ENCODE data around the gene ABCD2.
"Not testable (repeated sequence)": the region's sequence is repeated elsewhere in the genome, so short reads cannot be mapped to it uniquely, and the experiment has no call there.

The ABCD2 gene

DNA sequence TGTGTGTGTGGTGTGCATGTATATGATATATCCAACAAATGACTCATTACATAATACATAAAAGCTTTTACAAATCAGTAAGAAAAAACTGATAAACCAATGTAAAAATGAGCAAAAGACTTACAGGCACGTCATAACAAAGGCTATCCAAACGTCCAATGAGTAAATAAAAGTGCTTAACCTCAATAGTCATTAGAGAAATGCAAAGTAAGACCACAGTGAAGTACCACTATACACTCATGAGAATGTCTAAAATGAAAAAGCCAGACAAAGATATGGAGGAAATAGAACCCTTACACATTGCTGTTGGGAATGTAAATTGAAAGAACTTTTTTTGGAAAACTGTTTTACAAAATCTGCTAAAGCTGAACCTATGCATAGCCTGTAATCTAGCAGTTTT, 7.8 kb downstream of the ABCD2 start:
- DNase-seq (ENCODE audit: low read depth), result no peak

DNA sequence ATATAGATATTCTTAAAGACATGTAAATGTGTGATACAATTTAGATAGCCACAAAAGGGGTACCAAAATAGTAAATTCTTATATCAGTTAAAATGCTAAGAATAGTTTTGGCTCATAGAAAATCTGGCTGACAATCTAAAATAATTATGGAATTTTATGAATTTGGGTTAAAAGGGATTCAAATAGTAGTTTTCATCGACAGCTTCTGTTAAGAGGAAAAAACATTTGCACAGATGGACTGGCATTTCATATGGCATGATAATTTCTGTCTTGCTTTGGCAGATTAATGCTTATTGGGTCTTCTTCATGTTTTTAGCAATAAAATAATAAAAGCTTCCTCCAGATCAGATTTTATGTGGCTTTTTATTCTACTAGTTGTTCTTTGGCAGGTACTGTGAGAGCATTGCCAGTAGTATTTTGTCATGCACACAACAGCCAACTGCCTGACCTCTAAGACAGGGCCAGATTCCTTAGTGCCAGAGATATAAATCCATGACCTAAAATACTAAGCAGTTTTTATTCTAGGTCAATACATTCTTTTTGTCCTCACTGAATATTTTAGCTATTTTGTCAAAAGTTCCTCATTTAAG, 9.1 kb downstream of the ABCD2 start:
- DNase-seq (ENCODE audit: low read depth), result no peak

DNA sequence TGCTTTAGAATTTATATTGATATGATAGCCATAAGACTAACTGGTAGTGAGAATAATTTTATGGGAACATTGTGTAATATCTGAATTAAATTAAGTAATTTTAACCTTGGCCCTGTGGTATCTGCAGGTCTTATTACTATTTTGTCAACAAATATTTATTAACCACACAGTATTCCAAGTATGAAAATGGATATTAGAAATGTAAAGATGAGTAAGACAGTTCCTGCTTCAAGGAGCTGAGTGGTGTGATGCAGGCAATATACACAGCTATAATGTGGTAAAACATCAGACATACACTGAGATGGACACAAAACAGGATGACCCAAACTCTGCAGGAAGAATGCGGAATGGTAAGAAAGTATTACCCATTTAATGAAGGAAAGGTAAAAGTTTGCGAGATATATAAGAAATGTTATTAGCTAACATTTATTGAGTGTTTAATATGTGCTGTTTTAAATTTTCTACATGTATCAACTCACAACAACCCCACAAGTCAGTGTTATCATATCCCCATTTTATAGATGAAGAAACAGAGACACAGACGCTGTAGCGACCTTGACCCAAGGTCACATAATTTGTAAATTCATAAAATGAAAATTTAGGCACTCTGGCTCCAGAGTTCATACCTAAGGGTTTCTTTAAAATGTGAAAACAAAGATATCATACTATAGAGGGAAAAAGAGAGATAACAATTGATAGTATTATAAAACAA, 12.7 kb downstream of the ABCD2 start:
- DNase-seq (ENCODE audit: low read depth), result no peak

DNA sequence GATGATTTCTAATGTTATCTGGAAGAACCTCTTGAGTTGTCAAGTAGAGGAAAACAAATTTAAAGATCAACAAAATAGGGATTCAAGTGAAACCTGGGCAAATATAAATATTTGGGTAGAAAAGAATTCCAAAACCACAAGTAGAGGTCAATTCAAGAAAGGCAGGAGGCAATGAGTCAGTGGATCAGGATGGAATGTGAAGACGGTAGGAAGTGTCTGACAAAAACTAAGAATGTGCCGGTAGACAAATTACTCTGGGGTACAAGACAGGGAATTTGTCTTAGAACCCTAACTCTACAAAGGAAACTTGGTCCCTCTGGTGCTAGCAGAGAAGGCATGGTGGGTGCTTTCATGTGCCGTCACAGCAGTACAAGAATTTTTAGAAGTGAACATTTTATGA, 13.6 kb downstream of the ABCD2 start:
- no peak for DNase-seq (ENCODE audit: low read depth)

DNA sequence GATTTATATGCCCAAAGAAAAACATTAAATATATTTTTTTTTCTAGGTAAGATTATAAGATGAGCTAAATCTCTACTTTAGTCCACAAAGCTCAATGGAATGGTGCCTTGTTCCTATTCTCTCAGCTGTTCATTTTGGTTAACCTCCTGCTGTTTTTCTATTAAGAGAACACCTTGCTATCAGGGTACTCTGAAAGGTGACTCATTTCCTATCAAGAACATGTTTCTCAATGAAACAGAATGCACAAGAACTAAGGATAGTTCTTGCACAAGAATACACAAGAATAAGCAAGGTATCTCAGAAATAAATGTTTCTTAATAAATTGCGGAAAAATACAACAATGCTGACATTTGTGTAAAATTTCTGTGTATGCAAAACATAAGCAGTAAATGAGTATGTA, 14.1 kb downstream of the ABCD2 start:
- DNase-seq (ENCODE audit: low read depth), result no peak

DNA sequence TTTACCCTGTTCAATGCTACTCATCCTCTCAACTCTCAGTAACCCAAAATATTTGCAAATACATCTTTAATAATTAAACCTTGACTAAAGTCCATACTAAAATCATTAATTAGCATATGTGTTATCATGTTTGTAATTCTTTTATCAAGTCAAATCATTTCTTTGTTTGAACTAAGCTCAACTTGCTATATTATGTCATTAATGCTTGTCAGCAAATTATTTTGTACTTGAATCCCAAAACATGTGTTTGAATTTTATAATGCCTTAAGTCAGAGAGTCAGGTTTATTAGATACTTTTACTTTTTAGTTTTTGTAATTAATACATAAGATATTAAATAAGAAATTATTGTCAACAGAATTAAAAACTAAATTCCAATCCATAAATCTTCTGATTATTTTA, 16.5 kb downstream of the ABCD2 start:
- no peak for DNase-seq (ENCODE audit: low read depth)

DNA sequence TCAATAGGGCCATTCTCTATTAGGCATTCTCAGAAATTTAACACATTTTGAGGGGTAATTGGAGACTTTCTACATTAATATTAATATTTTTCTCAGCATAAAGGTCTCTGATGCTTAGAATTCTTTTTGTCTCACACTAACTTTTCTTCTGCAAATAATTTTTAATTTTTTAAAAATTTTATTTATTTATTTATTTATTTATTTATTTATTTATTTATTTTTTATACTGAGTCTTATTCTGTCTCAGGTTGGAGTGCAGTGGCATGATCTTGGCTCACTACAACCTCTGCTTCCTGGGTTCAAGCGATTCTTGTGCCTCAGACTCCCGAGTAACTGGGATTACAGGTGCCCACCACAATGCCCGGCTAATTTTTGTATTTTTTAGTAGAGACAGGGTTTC, 17.7 kb downstream of the ABCD2 start:
- not testable (repeated sequence) for DNase-seq (ENCODE audit: low read depth)

DNA sequence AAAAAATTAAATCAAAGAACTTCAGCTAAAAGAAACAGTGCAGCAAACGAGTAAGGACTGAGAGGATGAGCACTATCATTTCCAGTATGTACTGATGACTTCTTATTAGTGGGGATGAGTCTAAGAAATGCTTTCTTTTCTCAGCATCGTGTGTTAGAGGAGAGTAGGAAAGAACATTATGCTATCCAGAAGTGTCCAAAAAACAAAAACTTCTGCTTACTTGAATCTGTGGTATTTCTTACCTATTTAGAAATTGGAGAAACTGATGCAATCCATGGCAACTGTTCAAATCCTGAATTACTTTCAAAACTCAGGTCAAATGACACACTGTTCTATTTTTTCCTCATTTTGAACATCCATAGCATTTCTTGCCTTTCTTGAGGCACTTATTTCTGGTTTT, 23.7 kb downstream of the ABCD2 start:
- peak; percentile 3 for DNase-seq (ENCODE audit: low read depth)

DNA sequence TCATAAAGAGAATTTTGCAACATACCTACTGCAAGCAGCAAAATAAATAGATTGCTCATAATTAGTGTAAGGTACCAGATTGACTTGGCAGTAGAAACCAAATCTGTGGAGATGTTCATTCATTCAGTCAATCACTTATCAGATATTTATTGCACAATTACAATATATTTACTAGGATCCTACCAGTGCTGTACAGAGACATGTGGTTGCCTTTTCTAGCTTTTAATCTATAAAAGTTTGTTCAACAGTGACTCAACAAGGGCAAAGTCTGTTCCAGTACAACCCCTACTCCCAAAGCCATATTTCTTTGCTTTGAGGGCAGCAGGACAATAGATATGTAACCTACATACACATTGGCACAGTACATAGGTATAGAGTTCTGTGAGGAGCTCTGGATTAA, 27.3 kb downstream of the ABCD2 start:
- DNase-seq (ENCODE audit: low read depth), result no peak

DNA sequence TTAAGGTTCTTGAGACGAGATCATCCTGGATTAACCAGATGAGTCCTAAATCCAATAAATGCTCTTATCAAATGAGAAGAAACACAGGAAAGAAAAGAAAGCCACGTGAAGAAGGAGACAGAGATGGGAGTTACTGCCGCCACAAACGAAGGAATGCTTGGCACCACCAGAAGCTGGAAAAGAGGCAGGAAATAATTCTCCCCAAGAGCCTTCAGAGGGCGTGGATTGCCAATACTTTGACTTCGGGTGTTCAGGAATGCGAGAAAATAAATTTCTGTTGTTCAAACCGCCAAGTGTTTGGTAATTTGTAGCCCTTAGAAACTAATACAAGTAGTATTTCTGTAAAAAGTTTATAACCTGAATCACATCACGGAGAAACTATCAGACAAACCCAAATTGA, 31.3 kb downstream of the ABCD2 start:
- DNase-seq (ENCODE audit: low read depth), result no peak

DNA sequence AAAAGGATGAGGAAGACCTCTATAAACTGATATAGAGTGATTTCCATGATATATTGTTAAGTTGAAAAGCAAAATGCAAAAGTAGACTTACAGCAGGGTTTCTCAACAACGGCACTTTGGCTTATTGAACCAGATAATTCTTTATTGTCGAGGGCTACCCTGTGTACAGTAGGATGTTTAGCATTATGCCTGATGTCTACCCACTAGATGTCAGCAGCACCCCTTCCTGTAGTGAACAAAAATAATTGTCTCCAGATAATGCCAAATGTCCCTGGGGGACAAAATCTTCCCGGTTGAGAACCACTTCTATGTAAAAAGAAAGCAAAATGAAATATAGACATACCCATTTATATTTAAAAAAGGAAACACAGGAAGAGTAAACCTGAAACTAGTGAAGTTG, 32.4 kb downstream of the ABCD2 start:
- DNase-seq (ENCODE audit: low read depth), result no peak

DNA sequence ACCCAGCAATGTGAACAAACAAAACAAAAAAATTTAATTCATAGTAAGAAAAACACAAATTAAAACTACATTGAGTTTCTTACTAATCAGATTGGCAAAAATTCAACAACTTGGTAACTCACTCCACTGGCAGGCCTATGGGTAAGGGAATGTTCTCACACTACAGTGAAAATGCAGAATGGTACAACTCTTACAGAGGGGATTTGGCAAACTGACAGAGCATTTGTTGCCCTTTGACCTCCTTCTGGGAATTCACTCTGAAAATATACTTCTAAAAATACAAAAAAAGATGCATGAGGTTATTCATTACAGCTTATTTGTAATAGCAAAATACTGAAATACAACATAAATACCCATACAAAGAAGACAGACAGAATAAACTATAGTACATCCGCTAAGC, 32.8 kb downstream of the ABCD2 start:
- no peak for DNase-seq (ENCODE audit: low read depth)

DNA sequence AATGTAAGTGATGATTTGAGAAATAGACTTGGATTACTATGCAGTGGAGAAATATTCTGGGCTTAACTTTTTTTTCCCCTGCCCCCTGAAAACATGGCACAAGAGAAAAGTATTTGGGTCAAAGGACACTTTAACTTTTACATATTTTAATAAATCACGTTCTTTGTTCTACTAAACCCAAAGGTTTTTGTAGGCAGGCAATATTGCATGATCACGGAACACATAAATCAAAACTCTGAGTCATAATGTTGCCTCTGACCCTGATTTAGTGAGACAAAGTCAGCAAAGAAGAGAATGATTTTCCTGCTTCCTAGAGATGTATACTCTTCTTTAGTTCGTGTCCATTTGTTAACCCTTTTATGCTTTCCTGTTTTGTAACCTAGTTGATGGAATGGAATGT, 38.0 kb downstream of the ABCD2 start:
- DNase-seq (ENCODE audit: low read depth), result no peak

DNA sequence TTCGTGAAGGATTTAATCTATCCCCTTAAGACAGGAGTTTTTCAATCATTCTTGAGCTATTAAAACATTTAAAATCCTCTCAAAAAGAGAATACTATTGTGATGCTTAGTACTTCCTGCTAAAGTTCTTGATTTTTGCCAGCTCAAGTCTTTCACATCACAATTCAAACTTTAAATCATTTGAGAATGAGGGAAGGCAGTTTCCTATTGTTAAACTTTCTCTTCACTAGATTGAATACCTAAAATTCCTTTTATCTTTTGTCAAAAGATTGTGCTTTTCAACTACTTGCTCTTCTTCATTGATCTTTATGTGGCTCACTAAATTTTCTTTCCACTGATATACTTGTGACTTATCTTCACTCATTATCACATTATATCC, 44.1 kb downstream of the ABCD2 start:
- no peak for DNase-seq (ENCODE audit: low read depth)

DNA sequence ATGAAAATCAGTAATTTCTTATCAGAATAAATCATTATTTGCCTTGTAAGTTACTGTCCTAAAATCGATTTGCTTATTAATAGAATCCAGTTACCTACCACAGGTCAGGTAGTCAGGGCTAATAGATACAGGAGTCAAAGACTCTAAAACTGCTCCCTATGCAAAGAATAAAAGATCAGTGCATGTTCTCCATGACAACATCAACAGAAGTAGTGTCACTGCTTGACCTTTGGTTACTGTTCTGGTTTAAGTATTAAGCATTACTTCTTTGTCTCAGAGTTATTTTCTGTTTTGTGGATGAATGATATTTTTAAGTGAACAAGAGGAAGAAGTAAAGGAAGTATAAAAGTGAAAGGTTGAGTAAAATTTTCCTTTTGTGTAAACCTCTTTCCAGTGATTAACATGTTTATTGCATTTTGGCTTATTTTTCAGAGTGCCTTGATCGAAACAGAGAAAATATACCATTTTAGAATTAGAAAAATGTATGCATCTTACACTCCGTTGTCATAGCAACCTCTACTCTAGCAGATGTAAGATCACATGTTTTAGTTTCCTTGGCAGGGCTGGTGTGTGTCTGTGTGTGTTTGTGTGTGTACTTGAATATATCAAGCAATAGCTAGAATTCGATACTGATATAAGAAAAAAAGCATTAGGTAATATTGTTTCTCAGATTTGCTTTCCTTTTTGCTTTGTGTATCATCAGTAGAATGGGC, 44.7 kb downstream of the ABCD2 start:
- no peak for DNase-seq (ENCODE audit: low read depth)

DNA sequence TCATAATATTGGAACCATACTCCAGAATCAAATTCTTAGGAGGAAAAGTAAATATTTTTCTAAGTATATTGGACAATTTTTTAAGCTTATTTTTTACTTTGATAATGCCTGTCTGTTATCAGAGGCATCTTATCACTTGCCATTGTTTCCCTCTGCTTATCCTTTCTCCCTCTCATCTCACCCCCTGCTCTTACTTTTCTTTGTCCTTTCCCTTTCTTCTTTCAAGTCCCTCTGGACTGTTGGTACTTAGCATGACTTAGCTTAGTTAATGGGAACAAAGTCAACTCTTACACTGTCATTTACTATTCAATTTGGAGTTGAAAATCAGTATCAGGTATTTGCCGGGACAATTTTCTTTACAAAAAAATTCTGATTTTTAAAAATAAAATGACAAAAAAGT, 45.2 kb downstream of the ABCD2 start:
- no peak for DNase-seq (ENCODE audit: low read depth)

DNA sequence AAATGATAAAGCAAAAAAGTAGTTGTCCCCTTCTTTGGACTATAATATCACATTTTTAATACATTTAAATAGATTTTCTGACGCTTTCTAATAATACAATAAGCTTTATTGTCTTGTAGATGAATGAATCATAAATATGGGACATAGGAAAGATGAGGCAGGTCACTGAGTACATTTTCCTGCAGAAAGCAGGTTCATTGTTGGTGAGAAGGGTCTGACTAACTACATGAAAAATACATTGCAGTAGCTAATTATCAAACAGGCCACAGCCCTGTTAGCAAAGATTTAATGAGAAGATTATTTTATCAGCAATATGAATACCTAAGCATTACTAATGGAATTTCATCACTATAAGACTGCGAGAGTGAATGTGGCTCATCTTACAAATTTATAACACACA, 45.6 kb downstream of the ABCD2 start:
- DNase-seq (ENCODE audit: low read depth), result no peak

DNA sequence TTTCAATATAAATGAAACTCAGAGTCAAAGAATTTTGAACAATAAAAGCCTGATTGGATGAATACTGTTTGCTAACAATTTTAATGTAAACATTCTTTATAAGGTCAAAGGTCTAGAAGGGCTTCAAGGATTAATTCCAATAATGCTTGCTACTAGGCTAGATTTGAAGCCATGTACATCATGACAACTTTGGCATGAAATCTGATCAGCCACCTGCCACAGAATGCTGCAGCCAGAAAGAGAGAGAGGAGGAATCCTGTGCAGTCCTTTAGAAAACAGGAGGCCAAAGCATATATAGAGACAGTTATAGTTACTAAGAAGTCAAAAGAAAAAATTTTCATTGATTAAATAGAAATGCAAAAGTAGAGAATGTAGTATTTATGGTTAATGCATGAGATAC, 47.1 kb downstream of the ABCD2 start:
- no peak for DNase-seq (ENCODE audit: low read depth)

DNA sequence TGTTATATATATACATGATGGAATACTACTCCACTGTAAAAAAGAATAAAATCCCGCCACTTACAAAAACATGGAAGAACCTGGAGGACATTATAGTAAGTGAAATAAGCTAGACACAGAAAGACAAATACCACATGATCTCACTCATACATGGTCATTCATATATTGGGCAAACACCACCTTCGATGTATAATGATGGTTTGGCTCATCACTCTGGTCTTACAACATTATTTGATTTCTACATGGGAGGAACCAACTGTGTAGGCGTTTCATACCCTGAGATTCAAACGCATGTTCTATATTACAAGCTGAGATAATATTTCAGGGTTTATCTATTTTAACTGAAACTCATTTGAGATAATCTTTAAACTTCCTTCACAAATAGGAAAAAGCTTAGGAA, 48.3 kb downstream of the ABCD2 start:
- no peak for DNase-seq (ENCODE audit: low read depth)

DNA sequence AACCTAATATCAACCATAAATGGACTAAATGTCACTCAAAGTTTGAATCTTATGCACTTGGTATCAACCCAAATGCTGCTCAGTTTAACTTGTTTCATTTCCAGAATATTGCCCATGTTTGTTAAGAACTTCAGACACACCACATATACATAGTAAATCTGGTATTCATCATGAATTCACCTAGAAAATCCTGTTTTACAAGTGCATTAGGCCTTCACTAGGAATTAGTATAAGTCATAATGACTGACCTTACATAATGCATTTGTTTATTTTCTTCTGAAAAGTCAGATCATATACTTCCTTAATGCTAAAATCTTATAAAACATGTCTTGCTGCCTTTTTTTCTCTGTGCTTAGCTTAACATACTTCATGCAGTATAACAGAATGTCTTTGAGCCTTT, 66.1 kb downstream of the ABCD2 start:
- no peak for DNase-seq (ENCODE audit: low read depth)

DNA sequence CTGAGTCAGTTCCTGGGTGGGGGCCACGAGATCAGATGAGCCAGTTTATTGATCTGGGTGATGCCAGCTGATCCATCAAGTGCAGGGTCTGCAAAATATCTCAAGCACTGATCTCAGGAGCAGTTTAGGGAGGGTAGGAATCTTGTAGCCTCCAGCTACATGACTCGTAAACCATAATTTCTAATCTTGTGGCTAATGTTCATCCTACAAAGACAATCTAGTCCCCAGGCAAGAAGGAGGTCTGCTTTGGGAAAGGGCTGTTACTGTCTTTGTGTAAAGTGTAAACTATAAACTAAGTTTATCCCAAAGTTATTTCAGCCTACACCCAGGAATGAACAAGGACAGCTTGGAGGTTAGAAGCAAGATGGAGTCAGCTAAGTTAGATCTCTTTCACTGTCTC, 75.4 kb downstream of the ABCD2 start:
- DNase-seq (ENCODE audit: low read depth), result not testable (repeated sequence)

DNA sequence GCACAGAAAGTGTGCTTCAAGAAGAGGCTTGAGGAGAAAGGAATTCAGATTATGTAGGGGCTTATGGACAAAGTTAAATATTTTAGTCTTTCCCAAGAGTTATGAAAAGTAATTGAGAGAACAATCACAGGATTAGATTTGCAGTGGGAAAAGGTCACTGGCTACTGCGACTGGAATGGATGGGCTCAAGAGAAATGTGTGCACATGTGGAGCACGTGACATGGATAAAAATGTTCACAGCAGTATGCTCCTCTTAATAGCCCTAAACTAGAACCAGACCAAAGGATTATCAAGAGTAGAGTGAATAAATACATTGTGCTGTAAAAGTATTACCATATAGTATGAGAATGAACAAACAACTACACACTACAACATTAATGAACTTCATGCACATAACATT, 78.1 kb downstream of the ABCD2 start:
- DNase-seq (ENCODE audit: low read depth), result no peak

DNA sequence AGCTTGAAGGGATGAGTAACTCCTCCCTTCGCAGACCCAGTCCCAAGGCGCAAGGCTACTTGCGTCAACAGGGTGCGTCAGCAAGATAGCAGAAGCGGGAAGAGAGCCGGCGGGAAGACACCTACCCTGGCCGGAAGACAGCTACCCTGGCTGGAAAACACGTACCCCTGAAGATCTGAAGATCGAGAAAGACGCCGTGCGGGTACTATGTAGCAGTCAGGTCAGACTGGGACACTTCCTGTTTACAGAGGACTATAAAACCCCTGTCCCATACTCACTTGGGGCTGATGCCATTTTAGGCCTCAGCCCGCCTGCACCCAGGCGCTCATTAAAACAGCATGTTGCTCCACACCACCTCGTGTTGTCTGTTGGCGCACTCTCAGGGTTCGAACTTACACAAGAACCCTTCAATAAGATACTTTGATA, 80.9 kb downstream of the ABCD2 start:
- no peak for DNase-seq (ENCODE audit: low read depth)

DNA sequence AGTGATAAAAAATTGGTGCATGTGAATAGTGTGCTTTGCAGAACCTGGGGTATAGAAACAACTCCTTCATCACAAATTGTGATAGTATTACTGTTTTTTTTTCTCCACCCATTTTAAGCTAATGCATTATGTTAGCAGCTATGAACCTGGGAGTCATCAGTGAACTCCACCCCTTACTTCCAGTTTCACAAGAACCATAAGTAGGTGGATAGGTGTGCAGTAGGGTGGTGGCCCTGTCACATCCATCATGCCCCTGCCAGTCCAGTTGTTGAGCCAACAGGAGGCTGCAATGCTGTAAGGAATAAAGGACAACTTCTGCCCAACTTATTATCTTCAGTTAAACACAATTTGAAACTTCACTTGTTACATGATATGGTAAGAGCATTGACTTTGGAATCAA, 85.7 kb downstream of the ABCD2 start:
- no peak for DNase-seq (ENCODE audit: low read depth)

Measured in fibroblast of the conjunctiva (primary cell).